Memory B cell (primary cell): ENCODE measurements around the gene KLK10.

Source experiments
- ATAC-seq: fragments of 150-1000 bp; cut with Tn5 transposase; 2 replicates; pipeline ENCODE4 v1.10.0; 2021; ENCODE audit warnings: low read depth, mild to moderate bottlenecking, moderate library complexity
- DNase-seq, 2 donors: peaks; one replicate each; pipeline ENCODE4 v3.0.0; 2022; ENCODE audit warnings: low spot score in 2 of 2
- H3K27ac Mint-ChIP-seq: one replicate; pipeline ENCODE4 v1.8.0; 2022; ENCODE audit warnings: mild to moderate bottlenecking, moderate library complexity, mixed read lengths
- H3K27me3 Mint-ChIP-seq: one replicate; pipeline ENCODE4 v1.8.0; 2022; ENCODE audit warnings: mixed read lengths
- H3K36me3 Mint-ChIP-seq: one replicate; pipeline ENCODE4 v1.8.0; 2022; ENCODE audit warnings: mild to moderate bottlenecking, mixed read lengths
- H3K4me1 Mint-ChIP-seq: one replicate; pipeline ENCODE4 v1.8.0; 2022; ENCODE audit warnings: mixed read lengths
- H3K4me3 Mint-ChIP-seq: one replicate; pipeline ENCODE4 v1.8.0; 2022; ENCODE audit warnings: mild to moderate bottlenecking, moderate library complexity, mixed read lengths
- H3K9me3 Mint-ChIP-seq: one replicate; pipeline ENCODE4 v1.8.0; 2022; ENCODE audit warnings: mixed read lengths

Gene KLK10

GRCh38 chr19:51034704-51035103, 15.2 kb upstream of the KLK10 start, which contains the start of gene KLK12:
TSS of gene KLK12 (minus strand) at chr19:51035002. CDS start at chr19:51034621, 381 bp downstream.
- Mint-ChIP-seq H3K27ac (no peak within 1 kb of the TSS), H3K9me3 (peaks cover 5% of the 10 kb centered on the region)

DNA sequence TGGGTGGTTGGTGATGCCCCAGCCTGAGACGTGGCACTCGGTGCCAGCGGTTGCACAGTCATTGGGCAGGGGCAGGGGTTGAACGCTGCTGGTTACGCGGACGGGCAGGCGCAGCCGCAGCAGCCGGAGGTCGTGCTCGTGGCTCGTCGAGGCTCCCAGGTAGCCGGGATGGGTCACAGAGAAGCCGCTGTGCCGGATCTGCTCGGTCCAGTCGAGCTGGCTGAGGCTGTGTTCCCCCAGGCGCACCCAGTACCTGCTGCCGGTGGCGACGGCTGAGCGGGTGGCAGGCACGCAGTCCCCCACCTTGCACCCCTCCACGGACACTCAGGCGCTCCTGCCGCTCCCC, 12.3 kb upstream of the KLK10 start:
- no peaks in the 10 kb centered on the region for H3K4me1 Mint-ChIP-seq
- DNase-seq: no peak
- peaks cover 5% of the 10 kb centered on the region for H3K9me3 Mint-ChIP-seq
- no peaks in the 10 kb centered on the region for H3K36me3 Mint-ChIP-seq
- no peak overlapping the region for H3K27ac Mint-ChIP-seq
- no peak for ATAC-seq
- no peak overlapping the region for H3K4me3 Mint-ChIP-seq
- H3K27me3 Mint-ChIP-seq: peaks cover 28% of the 10 kb centered on the region

More at GRCh38 chr19:51034704-51035103, 15.2 kb upstream of the KLK10 start, which contains the start of gene KLK12:
- no peaks in the 10 kb centered on the region for H3K36me3 Mint-ChIP-seq
- H3K4me1 Mint-ChIP-seq: no peaks in the 10 kb centered on the region
- ATAC-seq (no peak), DNase-seq (no peak)
- H3K27me3 Mint-ChIP-seq: peaks cover 24% of the 10 kb centered on the region
- no peak within 1 kb of the TSS for H3K4me3 Mint-ChIP-seq

GRCh38 chr19:51031220-51031879, 11.8 kb upstream of the KLK10 start:
- H3K27ac Mint-ChIP-seq: no peak overlapping the region
- no peak for ATAC-seq

DNA sequence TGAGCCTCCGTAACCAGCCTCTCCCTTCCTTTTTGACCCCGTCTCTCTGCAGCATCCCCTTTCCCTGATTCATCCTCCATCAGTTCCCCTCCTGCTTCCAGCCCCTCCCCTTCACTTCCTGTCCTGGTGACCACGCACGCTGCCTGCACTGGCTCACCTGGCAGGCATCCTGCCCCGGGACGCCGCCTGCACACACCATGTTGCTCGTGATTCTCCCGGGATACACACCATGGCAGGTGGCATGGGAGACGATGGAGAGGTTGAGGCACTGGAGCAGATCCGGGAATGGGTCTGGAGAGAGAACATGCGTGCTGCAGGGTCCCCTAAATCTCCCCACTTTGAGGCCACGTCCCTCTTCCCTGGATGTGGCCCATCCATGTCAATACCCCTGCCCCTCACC, 11.1 kb upstream of the KLK10 start:
- Mint-ChIP-seq H3K36me3 (no peaks in the 10 kb centered on the region), H3K4me3 (no peak overlapping the region), H3K4me1 (no peaks in the 10 kb centered on the region), H3K27me3 (peaks cover 28% of the 10 kb centered on the region), H3K27ac (no peak overlapping the region), H3K9me3 (peaks cover 5% of the 10 kb centered on the region)
- ATAC-seq (no peak), DNase-seq (no peak)

More at GRCh38 chr19:51031220-51031879, 11.8 kb upstream of the KLK10 start:
- no peaks in the 10 kb centered on the region for H3K4me1 Mint-ChIP-seq
- no peak overlapping the region for H3K4me3 Mint-ChIP-seq
- DNase-seq: no peak
- H3K9me3 Mint-ChIP-seq: peaks cover 5% of the 10 kb centered on the region
- no peaks in the 10 kb centered on the region for H3K36me3 Mint-ChIP-seq
- peaks cover 31% of the 10 kb centered on the region for H3K27me3 Mint-ChIP-seq

GRCh38 chr19:51029718-51030117, 10.2 kb upstream of the KLK10 start:
- ATAC-seq (no peak), DNase-seq (no peak)
- H3K27ac Mint-ChIP-seq: no peak overlapping the region
- no peaks in the 10 kb centered on the region for H3K36me3 Mint-ChIP-seq
- peaks cover 5% of the 10 kb centered on the region for H3K9me3 Mint-ChIP-seq
- no peak overlapping the region for H3K4me3 Mint-ChIP-seq
- no peaks in the 10 kb centered on the region for H3K4me1 Mint-ChIP-seq
- peaks cover 27% of the 10 kb centered on the region for H3K27me3 Mint-ChIP-seq

- H3K36me3 Mint-ChIP-seq: no peaks in the 10 kb centered on the region
Observed at GRCh38 chr19:51027873-51028272, 8.4 kb upstream of the KLK10 start.

DNA sequence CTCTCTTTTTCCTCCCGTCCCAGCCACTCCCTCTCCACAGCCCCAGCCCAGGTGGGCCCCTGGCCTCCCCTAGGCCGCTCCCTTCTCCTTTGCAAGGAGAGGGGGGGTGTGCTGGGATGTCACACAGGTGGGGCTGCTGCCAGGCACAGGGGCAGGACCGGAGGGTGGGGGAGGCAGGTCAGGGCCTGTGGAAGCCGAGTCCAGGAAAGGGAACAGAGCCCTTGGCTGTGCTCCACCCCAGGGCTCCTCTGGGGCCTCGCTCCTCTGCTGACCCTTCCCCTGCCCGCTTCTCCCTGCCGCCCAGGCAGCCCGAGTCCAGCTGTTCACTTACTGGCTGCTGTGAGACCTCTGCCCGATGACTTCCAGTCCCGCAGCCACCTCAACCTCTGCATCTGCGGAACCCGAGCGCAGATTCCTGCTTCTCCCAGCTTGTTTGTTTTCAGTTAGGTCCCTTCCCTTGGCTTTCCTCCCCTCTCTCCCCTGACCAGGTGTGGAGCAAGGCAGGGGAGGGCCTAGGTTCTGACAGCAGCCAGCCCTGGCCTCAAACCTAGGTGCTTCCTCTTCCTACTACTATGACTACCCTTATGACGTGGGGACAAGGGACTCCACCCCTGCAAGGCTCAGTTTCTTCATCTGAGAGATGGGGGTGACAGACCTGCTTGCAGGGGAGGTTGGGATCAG, 7.8 kb upstream of the KLK10 start:
- ATAC-seq (no peak), DNase-seq (no peak)
- Mint-ChIP-seq H3K4me1 (no peaks in the 10 kb centered on the region), H3K27me3 (peaks cover 29% of the 10 kb centered on the region), H3K36me3 (no peaks in the 10 kb centered on the region), H3K9me3 (peaks cover 5% of the 10 kb centered on the region), H3K4me3 (no peak overlapping the region), H3K27ac (no peak overlapping the region)

More at GRCh38 chr19:51027873-51028272, 8.4 kb upstream of the KLK10 start:
- Mint-ChIP-seq H3K4me3 (no peak overlapping the region), H3K27ac (no peak overlapping the region), H3K4me1 (no peaks in the 10 kb centered on the region), H3K9me3 (peaks cover 5% of the 10 kb centered on the region), H3K27me3 (peaks cover 25% of the 10 kb centered on the region)
- DNase-seq: no peak
- ATAC-seq: no peak

DNA sequence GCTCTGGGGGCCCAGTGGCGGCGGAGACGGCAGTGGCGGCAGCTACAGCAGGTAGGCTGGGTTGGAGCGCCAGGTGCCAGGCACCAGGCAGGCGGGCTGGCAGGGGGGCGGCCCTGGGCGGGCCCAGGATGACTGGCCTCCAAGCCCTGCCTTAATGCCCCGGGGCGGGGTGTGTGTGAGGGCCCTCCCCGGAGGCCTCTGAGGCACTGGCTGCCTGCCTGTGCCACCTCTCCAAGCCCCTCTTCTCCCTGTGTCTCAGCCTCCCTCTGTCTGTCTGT, 7.0 kb upstream of the KLK10 start, which contains the start of gene KLK11:
KLK11 (minus strand) TSS at position 63 of the 278 bp plus-strand sequence. CDS start 985 bp downstream, outside the sequence.
- Mint-ChIP-seq H3K4me3 (no peak within 1 kb of the TSS), H3K4me1 (no peaks in the 10 kb centered on the region), H3K27me3 (peaks cover 26% of the 10 kb centered on the region), H3K9me3 (peaks cover 5% of the 10 kb centered on the region), H3K27ac (no peak within 1 kb of the TSS), H3K36me3 (no peaks in the 10 kb centered on the region)
- ATAC-seq (no peak), DNase-seq (no peak)

- peaks cover 21% of the 10 kb centered on the region for H3K27me3 Mint-ChIP-seq
- DNase-seq: no peak
- ATAC-seq: no peak
- H3K27ac Mint-ChIP-seq: no peak overlapping the region
- H3K36me3 Mint-ChIP-seq: no peaks in the 10 kb centered on the region
- no peaks in the 10 kb centered on the region for H3K4me1 Mint-ChIP-seq
- no peak overlapping the region for H3K4me3 Mint-ChIP-seq
- H3K9me3 Mint-ChIP-seq: peaks cover 2% of the 10 kb centered on the region
Observed at GRCh38 chr19:51025809-51026553, 6.5 kb upstream of the KLK10 start.

GRCh38 chr19:51025401-51025800, 5.9 kb upstream of the KLK10 start:
- Mint-ChIP-seq H3K36me3 (no peaks in the 10 kb centered on the region), H3K9me3 (no peaks in the 10 kb centered on the region), H3K4me1 (no peaks in the 10 kb centered on the region), H3K27me3 (peaks cover 17% of the 10 kb centered on the region), H3K4me3 (no peak overlapping the region), H3K27ac (no peak overlapping the region)
- DNase-seq (no peak), ATAC-seq (no peak)

DNA sequence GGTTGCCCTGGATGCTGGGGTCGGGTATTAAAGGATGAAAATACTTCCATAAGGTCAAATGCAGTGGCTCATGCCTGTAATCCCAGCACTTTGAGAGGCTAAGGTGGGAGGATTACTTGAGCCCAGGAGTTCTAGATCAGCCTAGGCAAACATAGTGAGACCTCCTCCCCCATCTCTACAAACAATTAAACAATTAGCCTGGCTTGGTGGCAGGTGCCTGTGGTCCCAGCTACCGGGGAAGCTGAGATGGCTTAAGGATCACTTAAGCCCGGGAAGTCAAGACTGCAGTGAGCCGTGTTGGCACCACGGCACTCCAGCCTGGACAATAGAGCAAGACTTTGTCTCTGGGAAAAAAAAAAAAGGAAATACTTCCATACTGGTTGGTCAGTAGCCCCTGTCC, 5.4 kb upstream of the KLK10 start:
- Mint-ChIP-seq H3K27me3 (peaks cover 19% of the 10 kb centered on the region), H3K4me3 (no peak overlapping the region), H3K27ac (no peak overlapping the region), H3K36me3 (peaks cover under 1% of the 10 kb centered on the region), H3K4me1 (peaks cover 1% of the 10 kb centered on the region), H3K9me3 (peaks cover under 1% of the 10 kb centered on the region)
- no peak for DNase-seq
- ATAC-seq: no peak

DNA sequence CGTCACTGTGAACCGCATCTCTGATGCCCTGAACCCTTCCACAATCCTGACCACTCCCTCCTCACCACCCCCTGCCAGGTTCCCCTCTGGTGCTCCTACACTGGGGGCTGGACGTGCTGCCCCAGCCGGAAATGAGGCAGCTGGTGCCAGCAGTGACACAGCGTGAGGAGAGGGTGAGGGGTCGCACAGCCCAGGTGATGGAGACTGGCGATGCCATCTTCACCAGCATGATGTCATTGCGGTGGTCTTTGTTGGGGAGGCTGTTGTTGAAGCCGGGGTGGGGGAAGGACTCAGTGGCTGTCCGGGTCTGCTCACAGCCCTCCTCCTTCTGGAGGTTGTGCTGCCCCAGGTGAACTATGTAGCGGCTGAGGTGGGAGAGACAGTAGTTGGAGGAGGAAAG, 4.4 kb upstream of the KLK10 start:
- Mint-ChIP-seq H3K27ac (no peak overlapping the region), H3K9me3 (peaks cover 2% of the 10 kb centered on the region), H3K27me3 (peaks cover 21% of the 10 kb centered on the region), H3K4me1 (peaks cover 3% of the 10 kb centered on the region), H3K4me3 (no peak overlapping the region), H3K36me3 (peaks cover 2% of the 10 kb centered on the region)
- no peak for DNase-seq
- no peak for ATAC-seq

DNA sequence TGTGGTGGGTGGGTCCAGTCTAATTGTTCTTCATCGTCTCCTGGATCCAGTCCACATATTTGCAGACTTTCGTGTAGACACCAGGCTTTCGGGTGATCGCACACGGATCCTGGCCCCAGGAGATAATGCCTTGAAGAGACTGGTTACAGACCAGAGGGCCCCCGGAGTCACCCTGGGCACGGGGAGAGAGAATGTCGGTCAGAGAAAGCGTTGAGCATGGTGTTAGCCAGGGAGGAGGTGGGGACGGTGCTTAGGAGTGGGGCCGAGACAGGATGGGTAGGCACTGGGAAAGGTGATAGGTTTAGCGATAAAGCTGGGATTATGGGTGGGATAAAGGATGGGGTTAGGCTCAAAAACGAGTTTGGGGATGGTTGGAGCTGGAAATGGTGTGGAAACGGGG, 3.0 kb upstream of the KLK10 start:
- peaks cover 6% of the 10 kb centered on the region for H3K4me1 Mint-ChIP-seq
- H3K27me3 Mint-ChIP-seq: peaks cover 27% of the 10 kb centered on the region
- H3K27ac Mint-ChIP-seq: no peak overlapping the region
- peaks cover 3% of the 10 kb centered on the region for H3K9me3 Mint-ChIP-seq
- no peak for DNase-seq
- H3K36me3 Mint-ChIP-seq: peaks cover 5% of the 10 kb centered on the region
- no peak overlapping the region for H3K4me3 Mint-ChIP-seq
- no peak for ATAC-seq

- peaks cover 3% of the 10 kb centered on the region for H3K9me3 Mint-ChIP-seq
- H3K27me3 Mint-ChIP-seq: peaks cover 29% of the 10 kb centered on the region
- H3K36me3 Mint-ChIP-seq: peaks cover 7% of the 10 kb centered on the region
- ATAC-seq: no peak
- no peak overlapping the region for H3K4me3 Mint-ChIP-seq
- no peak for DNase-seq
- no peak overlapping the region for H3K27ac Mint-ChIP-seq
- H3K4me1 Mint-ChIP-seq: peaks cover 13% of the 10 kb centered on the region
Observed at GRCh38 chr19:51020988-51021651, 1.6 kb upstream of the KLK10 start.
